Stimulated activated CD4-positive, alpha-beta T cell treated with anti-CD3 and anti-CD28 coated beads, Interleukin-2, amount 100 ng/mL, for 48 hours (primary cell): Measurements from ENCODE around the gene NGB.
"Not testable (repeated sequence)": the region's sequence is repeated elsewhere in the genome, so short reads cannot be mapped to it uniquely, and the experiment has no call there.

Source experiments
- DNase-seq, 2 donors: peaks; one replicate each; pipeline ENCODE4 v3.0.0-alpha.2; 2020

The NGB gene

GRCh38 chr14:77290705-77291104 lies 19.7 kb upstream of the NGB start:
- DNase-seq: no peak

GRCh38 chr14:77286576-77286975 lies 15.6 kb upstream of the NGB start:
- DNase-seq: no peak

- no peak for DNase-seq
These were observed 13.5 kb upstream of the NGB start for GRCh38 chr14:77284466-77284865.

GRCh38 chr14:77284066-77284465 lies 13.1 kb upstream of the NGB start:
- DNase-seq: no peak

GRCh38 chr14:77281852-77282410 lies 10.9 kb upstream of the NGB start:
- DNase-seq: no peak

GRCh38 chr14:77280921-77281320 lies 9.9 kb upstream of the NGB start:
- DNase-seq: not testable (repeated sequence)

GRCh38 chr14:77279719-77280118 lies 8.7 kb upstream of the NGB start:
- no peak for DNase-seq

GRCh38 chr14:77278461-77279230 lies 7.6 kb upstream of the NGB start:
- DNase-seq: no peak

GRCh38 chr14:77276959-77277358 lies 6.0 kb upstream of the NGB start:
- no peak for DNase-seq

GRCh38 chr14:77276295-77276935 lies 5.4 kb upstream of the NGB start:
- no peak for DNase-seq

GRCh38 chr14:77275601-77276017 lies 4.6 kb upstream of the NGB start:
- DNase-seq: no peak

- DNase-seq: no peak
These were observed 4.1 kb upstream of the NGB start for GRCh38 chr14:77275041-77275580.

- DNase-seq: no peak
These were observed 2.8 kb upstream of the NGB start for GRCh38 chr14:77273796-77274195.

- DNase-seq: no peak
These were observed 1.3 kb upstream of the NGB start for GRCh38 chr14:77272261-77272660.

- DNase-seq: no peak
These were observed 469 bp downstream of the NGB start for GRCh38 chr14:77270361-77271112.

- DNase-seq: no peak
These were observed 1.9 kb downstream of the NGB start for GRCh38 chr14:77268989-77269600.

- no peak for DNase-seq
These were observed 2.9 kb downstream of the NGB start for GRCh38 chr14:77267937-77268699.

GRCh38 chr14:77266336-77266735 lies 4.7 kb downstream of the NGB start:
- DNase-seq: no peak

- no peak for DNase-seq
These were observed 5.3 kb downstream of the NGB start for GRCh38 chr14:77265561-77266335.

GRCh38 chr14:77265187-77265515 lies 5.9 kb downstream of the NGB start:
- DNase-seq: no peak

- no peak for DNase-seq
These were observed 6.4 kb downstream of the NGB start for GRCh38 chr14:77264466-77265186.
